Left lung (tissue), 10 donors: ENCODE data around the gene CLIC5. TPM values are rescaled to one million over a fixed set of nuclear protein-coding genes. Genes with fewer than 3 reads are reported as not detected.

Experiments
- ATAC-seq: fragments of 200-7000 bp; cut with Tn5 transposase; one replicate; pipeline ENCODE4 v1.9.1; 2020; ENCODE audit warnings: moderate library complexity
- DNase-seq, 4 donors: peaks; one replicate each; pipeline ENCODE4 v3.0.0-alpha.2; 2013 to 2020
- H3K27ac ChIP-seq, 2 donors: fragments of 200-600 bp; sonication (generic) in 1 of 2; one replicate each; pipeline versions ENCODE4 v1.5.0 to v1.8.0; 2020 to 2021
- H3K27me3 ChIP-seq, 2 donors: fragments of 200-600 bp; sonication (generic) in 1 of 2; one replicate each; pipeline versions ENCODE4 v1.5.0 to v1.8.0; 2020 to 2021
- H3K36me3 ChIP-seq, 2 donors: fragments of 200-600 bp; sonication (generic) in 1 of 2; one replicate each; pipeline versions ENCODE4 v1.5.0 to v1.8.0; 2020 to 2021
- H3K4me1 ChIP-seq, 2 donors: fragments of 200-600 bp; one replicate each; pipeline ENCODE4 v1.8.0; 2021
- H3K4me3 ChIP-seq, 2 donors: fragments of 200-600 bp; sonication (generic) in 1 of 2; one replicate each; pipeline versions ENCODE4 v1.5.0 to v1.8.0; 2020 to 2021; ENCODE audit warnings: mild to moderate bottlenecking in 1 of 2
- H3K9me3 ChIP-seq, 2 donors: fragments of 200-600 bp; sonication (generic) in 1 of 2; one replicate each; pipeline versions ENCODE4 v1.5.0 to v1.8.0; 2020 to 2021
- intact Hi-C, 2 donors: fragments of 100-400 bp; cut with DNase I; formaldehyde crosslinking; loops; one replicate each; pipeline versions ENCODE4 v1.11.2 to v1.14.2; 2022
- polyA plus RNA-seq, 6 donors: library from polyadenylated mRNA; unstranded; fragments of 120-200 nt; gene quantifications; one replicate each; pipeline ENCODE4 v1.2.1, GENCODE V29; 2013; ENCODE audit not compliant: insufficient read length in 6 of 6
- total RNA-seq, 2 donors: library from RNA; stranded (reverse); fragmentation: NEBNext Ultra II Directional; extraction: Animal tissue kit (Norgen Biotek cat#: 25700); gene quantifications; one replicate each; pipeline ENCODE4 v1.2.1, GENCODE V29; 2021
- TF ChIP-seq, protein P1 (sequence below), 2 donors: fragments of 200-600 bp; sonication (generic) in 1 of 2; IDR thresholded peaks; one replicate each; pipeline versions ENCODE4 v1.5.0 to v1.8.0; 2021; ENCODE audit warnings: antibody characterized with exemption in 2 of 2
- donor health status: DM: no; HTN: yes; CAD: no.
- donor health status: DM: no; HTN: no; CAD: no.

Gene CLIC5
- total and polyA plus RNA-seq, 8 donors, result 8.8 to 179 (median 10.2) TPM

DNA sequence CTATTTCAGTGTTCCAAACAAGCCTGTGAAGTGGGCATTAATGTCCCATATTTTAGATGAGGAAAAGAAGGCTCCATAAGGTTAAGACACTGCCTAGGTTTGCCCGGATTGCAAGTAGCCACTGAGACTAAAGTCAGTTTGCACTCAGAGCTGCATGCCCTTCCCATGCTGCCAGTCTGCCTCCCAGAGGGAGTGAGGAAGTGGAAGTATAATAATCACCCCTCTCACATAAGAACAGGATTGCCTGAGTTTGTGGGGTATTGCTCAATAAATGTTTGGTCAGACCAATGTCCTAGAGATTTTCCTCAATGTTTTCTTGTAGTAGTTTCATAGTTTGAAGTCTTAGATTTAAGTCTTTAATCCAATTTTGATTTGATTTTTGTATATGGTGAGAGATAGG is 43.9 kb upstream of the CLIC5 start:
- H3K36me3 ChIP-seq, result no peaks in the 10 kb centered on the region
- intact Hi-C loops, result no loop called here
- no peak overlapping the region for H3K4me3 ChIP-seq
- no peaks in the 10 kb centered on the region for H3K27me3 ChIP-seq
- peaks cover 0 to 6% of the 10 kb centered on the region in 2 donors for H3K9me3 ChIP-seq
- H3K27ac ChIP-seq, result peak overlapping the region in 1 of 2 donors; percentile 11
- DNase-seq (peak in 1 of 4 donors; percentile 45), ATAC-seq (peak; percentile 62)
- peaks cover 3 to 10% of the 10 kb centered on the region in 2 donors for H3K4me1 ChIP-seq
- TF ChIP-seq, protein P1, sequence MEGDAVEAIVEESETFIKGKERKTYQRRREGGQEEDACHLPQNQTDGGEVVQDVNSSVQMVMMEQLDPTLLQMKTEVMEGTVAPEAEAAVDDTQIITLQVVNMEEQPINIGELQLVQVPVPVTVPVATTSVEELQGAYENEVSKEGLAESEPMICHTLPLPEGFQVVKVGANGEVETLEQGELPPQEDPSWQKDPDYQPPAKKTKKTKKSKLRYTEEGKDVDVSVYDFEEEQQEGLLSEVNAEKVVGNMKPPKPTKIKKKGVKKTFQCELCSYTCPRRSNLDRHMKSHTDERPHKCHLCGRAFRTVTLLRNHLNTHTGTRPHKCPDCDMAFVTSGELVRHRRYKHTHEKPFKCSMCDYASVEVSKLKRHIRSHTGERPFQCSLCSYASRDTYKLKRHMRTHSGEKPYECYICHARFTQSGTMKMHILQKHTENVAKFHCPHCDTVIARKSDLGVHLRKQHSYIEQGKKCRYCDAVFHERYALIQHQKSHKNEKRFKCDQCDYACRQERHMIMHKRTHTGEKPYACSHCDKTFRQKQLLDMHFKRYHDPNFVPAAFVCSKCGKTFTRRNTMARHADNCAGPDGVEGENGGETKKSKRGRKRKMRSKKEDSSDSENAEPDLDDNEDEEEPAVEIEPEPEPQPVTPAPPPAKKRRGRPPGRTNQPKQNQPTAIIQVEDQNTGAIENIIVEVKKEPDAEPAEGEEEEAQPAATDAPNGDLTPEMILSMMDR (IDR thresholded peaks at IDR 0.05), result no peak

DNA sequence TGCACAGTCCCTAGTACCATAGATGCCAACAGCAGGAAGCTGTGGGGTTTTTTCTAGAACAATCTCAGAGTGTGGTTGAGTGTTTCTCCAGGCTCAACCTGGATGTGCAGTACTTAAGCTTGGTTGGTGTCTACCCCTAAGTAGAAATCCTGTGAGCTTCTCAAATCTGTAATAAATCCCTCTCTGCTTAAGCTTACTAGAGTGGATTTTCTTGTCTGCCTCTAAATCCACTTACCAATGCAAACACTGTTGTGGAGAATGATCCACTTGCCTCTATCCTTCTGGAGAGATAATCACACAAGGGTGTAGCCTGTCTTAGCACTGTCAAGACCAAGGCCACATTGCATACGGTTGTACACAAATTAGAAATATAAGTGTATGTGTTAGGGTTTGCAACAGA is 43.3 kb upstream of the CLIC5 start:
- no peak for DNase-seq
- TF ChIP-seq, protein P1 (IDR thresholded peaks at IDR 0.05), result no peak
- Histone ChIP-seq H3K9me3 (peaks cover 0 to 6% of the 10 kb centered on the region in 2 donors), H3K4me3 (no peak overlapping the region), H3K36me3 (no peaks in the 10 kb centered on the region), H3K4me1 (peaks cover 10 to 13% of the 10 kb centered on the region in 2 donors), H3K27me3 (no peaks in the 10 kb centered on the region), H3K27ac (peak overlapping the region in 1 of 2 donors; percentile 11)
- ATAC-seq, result no peak
- intact Hi-C loops, result no loop called here

DNA sequence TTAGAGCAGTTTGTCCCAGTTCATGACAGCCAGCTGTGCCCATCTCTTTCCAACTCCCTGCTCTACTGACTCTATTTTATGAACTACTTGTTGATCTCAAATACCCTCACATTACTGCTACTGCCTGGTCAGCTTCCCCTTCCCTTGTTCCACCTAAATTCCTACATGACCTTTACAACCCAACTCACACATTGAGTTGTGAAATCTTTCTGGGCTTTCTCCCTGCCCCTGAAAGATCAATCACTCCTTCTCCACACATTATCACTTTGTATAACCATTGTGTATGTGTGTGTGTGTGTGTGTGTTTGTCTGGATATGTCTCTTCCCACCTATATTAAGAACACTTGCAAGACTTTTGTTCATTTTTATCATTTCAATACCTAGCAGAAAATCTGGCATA is 42.1 kb upstream of the CLIC5 start:
- ATAC-seq, result no peak
- intact Hi-C loops, result no loop called here

DNA sequence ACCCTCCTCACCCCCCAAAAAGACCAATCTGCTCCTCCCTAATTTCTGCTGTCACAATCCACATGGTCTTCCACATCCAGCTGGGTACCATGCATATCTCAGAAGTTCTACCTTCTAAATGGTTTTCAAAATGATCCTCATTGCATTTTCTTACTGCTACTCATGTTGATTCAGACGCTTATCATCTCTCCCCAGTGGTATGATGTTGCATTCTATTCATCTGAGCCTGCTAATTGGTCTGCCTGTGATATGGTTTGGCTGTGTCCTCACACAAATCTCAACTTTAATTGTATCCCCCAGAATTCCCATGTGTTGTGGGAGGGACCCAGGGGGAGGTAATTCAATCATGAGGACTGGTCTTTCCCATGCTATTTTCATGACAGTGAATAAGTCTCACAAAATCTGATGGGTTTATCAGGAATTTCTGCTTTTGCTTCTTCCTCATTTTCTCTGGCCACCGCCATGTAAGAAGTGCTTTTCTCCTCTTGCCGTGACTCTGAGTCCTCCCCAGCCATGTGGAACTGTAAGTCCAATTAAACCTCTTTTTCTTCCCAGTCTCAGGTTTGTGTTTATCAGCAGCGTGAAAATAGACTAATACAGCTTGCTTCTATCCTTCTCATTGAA is 41.4 kb upstream of the CLIC5 start:
- Histone ChIP-seq H3K27ac (no peak overlapping the region), H3K36me3 (no peaks in the 10 kb centered on the region), H3K9me3 (peaks cover 0 to 6% of the 10 kb centered on the region in 2 donors), H3K4me1 (peaks cover 29% of the 10 kb centered on the region in 2 donors), H3K27me3 (no peaks in the 10 kb centered on the region), H3K4me3 (no peak overlapping the region)
- no peak for ATAC-seq
- TF ChIP-seq, protein P1 (IDR thresholded peaks at IDR 0.05), result no peak
- DNase-seq, result no peak
- intact Hi-C loops, result no loop called here

More for the DNA sequence above, 42.1 kb upstream of the CLIC5 start:
- H3K4me1 ChIP-seq, result peaks cover 22 to 24% of the 10 kb centered on the region in 2 donors
- H3K27ac ChIP-seq, result no peak overlapping the region
- TF ChIP-seq, protein P1 (IDR thresholded peaks at IDR 0.05), result no peak
- H3K9me3 ChIP-seq, result peaks cover 0 to 6% of the 10 kb centered on the region in 2 donors
- no peaks in the 10 kb centered on the region for H3K27me3 ChIP-seq
- no peak for DNase-seq
- no peak overlapping the region for H3K4me3 ChIP-seq
- H3K36me3 ChIP-seq, result no peaks in the 10 kb centered on the region

DNA sequence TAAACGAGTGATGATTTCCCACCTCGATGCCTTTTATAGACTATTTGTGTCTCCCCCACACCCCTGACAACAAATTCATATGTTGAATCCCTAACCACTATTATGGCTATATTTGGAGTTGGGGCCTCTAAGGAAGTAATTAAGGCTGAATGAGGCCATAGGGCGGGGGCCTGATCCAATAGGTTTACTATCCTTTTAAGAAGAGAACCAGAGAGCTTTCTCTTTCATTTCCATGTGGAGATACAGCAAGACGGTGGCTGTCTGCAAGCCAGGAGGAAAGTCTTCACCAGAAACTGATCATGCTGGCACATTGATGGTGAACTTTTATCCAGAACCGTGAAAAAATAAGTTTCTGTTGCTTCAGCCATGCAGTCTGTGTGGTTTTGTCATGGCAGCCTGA is 38.9 kb upstream of the CLIC5 start:
- peaks cover 20 to 36% of the 10 kb centered on the region in 2 donors for H3K4me1 ChIP-seq
- H3K4me3 ChIP-seq, result no peak overlapping the region
- intact Hi-C loops, result no loop called here
- ATAC-seq, result no peak
- H3K27me3 ChIP-seq, result no peaks in the 10 kb centered on the region
- TF ChIP-seq, protein P1 (IDR thresholded peaks at IDR 0.05), result no peak
- peak overlapping the region; percentile 73 to 86 for H3K27ac ChIP-seq
- DNase-seq, result no peak
- no peaks in the 10 kb centered on the region for H3K36me3 ChIP-seq
- peaks cover 0 to 6% of the 10 kb centered on the region in 2 donors for H3K9me3 ChIP-seq
